ENCODE results near the gene SLC7A7. TPM values are rescaled to one million over a fixed set of nuclear protein-coding genes. Genes with fewer than 3 reads are reported as not detected.

Gene SLC7A7
- total and polyA plus RNA-seq, 2 of the 13 experiments (the other 11 are each of a cell fraction or from before 2014, with no cell fraction given): 0.13 to 0.63 TPM

- TF ChIP-seq DZIP1 (CRISPR knock-in tag; IDR thresholded peaks at IDR 0.05) (0 out of 2 replicates have a peak, but pooled peaks have one; percentile 71), ZBTB3 (CRISPR knock-in tag; IDR thresholded peaks at IDR 0.05; ENCODE audit: borderline replicate concordance, low read depth) (peak; percentile 89), ZBTB14 (CRISPR knock-in tag; IDR thresholded peaks at IDR 0.05) (no peak), ZNF296 (CRISPR knock-in tag; conservative IDR thresholded peaks at IDR 0.05) (0 out of 2 replicates have a peak, but pooled peaks have one; percentile 42), ZNF749 (CRISPR knock-in tag; IDR thresholded peaks at IDR 0.05; ENCODE audit: borderline replicate concordance) (peak; percentile 55; the same call in 1 of the 2 replicates), ZNF547 (CRISPR knock-in tag; IDR thresholded peaks at IDR 0.05) (peak; percentile 73), ZSCAN9 (CRISPR knock-in tag; IDR thresholded peaks at IDR 0.05; ENCODE audit: borderline replicate concordance) (no peak; the same call in 1 of the 2 replicates), ZFP36 (IDR thresholded peaks at IDR 0.05; ENCODE audit: borderline replicate concordance, low read depth, low read length, partially characterized antibody) (no peak), ARNT2 (CRISPR knock-in tag; IDR thresholded peaks at IDR 0.05; ENCODE audit: low read depth) (peak; percentile 92; the same call in 1 of the 2 replicates), CENPT (CRISPR knock-in tag; IDR thresholded peaks at IDR 0.05; ENCODE audit: low read depth) (no peak), HBP1 (CRISPR knock-in tag; IDR thresholded peaks at IDR 0.05; ENCODE audit: low read depth) (peak; percentile 74; the same call in 1 of the 2 replicates), ZNF382 (CRISPR knock-in tag; IDR thresholded peaks at IDR 0.05; ENCODE audit: borderline replicate concordance) (no peak), ARNTL (CRISPR knock-in tag; IDR thresholded peaks at IDR 0.05) (peak; percentile 89), JUN (CRISPR knock-in tag; IDR thresholded peaks at IDR 0.05) (peak; percentile 68; the same call in 1 of the 2 replicates), LRRFIP1 (CRISPR knock-in tag; conservative IDR thresholded peaks at IDR 0.05) (peak; percentile 82; the same call in 1 of the 2 replicates), ZNF574 (CRISPR knock-in tag; IDR thresholded peaks at IDR 0.05) (peak; percentile 93), ZNF253 (CRISPR knock-in tag; IDR thresholded peaks at IDR 0.05; ENCODE audit: borderline replicate concordance) (peak; percentile 89; the same call in 1 of the 2 replicates)
Measured at GRCh38 chr14:22829661-22830442, 14.6 kb upstream of the SLC7A7 start, which contains the start of gene MRPL52 (continued).

Measured in HepG2 (cell line).